ENCODE results near the gene AMH. TPM values are rescaled to one million over a fixed set of nuclear protein-coding genes. Genes with fewer than 3 reads are reported as not detected.

AMH gene
- total and polyA plus RNA-seq, 2 of the 13 experiments (the other 11 are each of a cell fraction or from before 2014, with no cell fraction given): 0.03 to 0.18 TPM

- TF ChIP-seq HOMEZ (CRISPR knock-in tag; IDR thresholded peaks at IDR 0.05; ENCODE audit: low read depth) (0 out of 2 replicates have a peak, but pooled peaks have one; percentile 33), KDM4B (CRISPR knock-in tag; IDR thresholded peaks at IDR 0.05) (no peak), ZNF883 (CRISPR knock-in tag; IDR thresholded peaks at IDR 0.05; ENCODE audit: not compliant biosample characterization) (peak; percentile 29), REL (CRISPR knock-in tag; conservative IDR thresholded peaks at IDR 0.05) (peak; percentile 39; the same call in 1 of the 2 replicates), HDAC1 (CRISPR knock-in tag; IDR thresholded peaks at IDR 0.05) (peak; percentile 74; the same call in 1 of the 2 replicates), IRF1 (CRISPR knock-in tag; IDR thresholded peaks at IDR 0.05; ENCODE audit: low read depth) (0 out of 2 replicates have a peak, but pooled peaks have one; percentile 55), ZMYM4 (CRISPR knock-in tag; IDR thresholded peaks at IDR 0.05) (peak; percentile 51), AKAP8 (CRISPR knock-in tag; IDR thresholded peaks at IDR 0.05) (0 out of 2 replicates have a peak, but pooled peaks have one; percentile 68), KLF15 (CRISPR knock-in tag; IDR thresholded peaks at IDR 0.05; ENCODE audit: borderline replicate concordance) (0 out of 2 replicates have a peak, but pooled peaks have one; percentile 77), USF2 (IDR thresholded peaks at IDR 0.05; ENCODE audit: low read depth, low read length) (no peak), USF2 (CRISPR knock-in tag; IDR thresholded peaks at IDR 0.05; ENCODE audit: borderline replicate concordance) (no peak), NR2F1 (CRISPR knock-in tag; IDR thresholded peaks at IDR 0.05) (no peak), ZEB1 (IDR thresholded peaks at IDR 0.05; ENCODE audit: insufficient replicate concordance, low read depth) (no peak), MXD1 (CRISPR knock-in tag; IDR thresholded peaks at IDR 0.05) (peak; percentile 76; the same call in 1 of the 2 replicates), DNMT1 (CRISPR knock-in tag; IDR thresholded peaks at IDR 0.05) (no peak), HDAC2 (CRISPR knock-in tag; IDR thresholded peaks at IDR 0.05) (peak; percentile 80; the same call in 1 of the 2 replicates), HNF4G (IDR thresholded peaks at IDR 0.05; ENCODE audit: borderline replicate concordance, low read depth, low read length) (peak; percentile 85), HNF4G (CRISPR knock-in tag; IDR thresholded peaks at IDR 0.05; ENCODE audit: borderline replicate concordance, low read depth) (peak; percentile 79; the same call in 1 of the 2 replicates), ESRRA (CRISPR knock-in tag; IDR thresholded peaks at IDR 0.05; ENCODE audit: low read depth) (peak; percentile 92)
Measured at GRCh38 chr19:2212861-2213711, 36.0 kb upstream of the AMH start (continued).

Measured in HepG2 (cell line).